SH-SY5Y (cell line): Measurements from ENCODE around the gene TSSK6.

Source experiments
- GATA2 ChIP-seq: IDR thresholded peaks from 2 replicates; pipeline ENCODE4 v1.6.1; 2011; ENCODE audit warnings: mild to moderate bottlenecking, low read depth, low read length
- GATA3 ChIP-seq: IDR thresholded peaks from 2 replicates; pipeline ENCODE4 v1.6.1; 2011; ENCODE audit warnings: low read depth, mild to moderate bottlenecking, low read length, moderate library complexity

- TF ChIP-seq GATA2 (no peak), GATA3 (no peak)
These were observed 28.3 kb upstream of the TSSK6 start for GRCh38 chr19:19543640-19544039.
